Stimulated activated CD8-positive, alpha-beta memory T cell treated with anti-CD3 and anti-CD28 coated beads, Interleukin-15, amount 100 ng/mL, for 24 hours (primary cell): Measurements from ENCODE around the gene CACNA1S.

Source experiments
- DNase-seq: peaks from one replicate; pipeline ENCODE4 v3.0.0-alpha.2; 2020; ENCODE audit warnings: low read depth

Gene CACNA1S

GRCh38 chr1:201013031-201013485 lies 99.2 kb downstream of the CACNA1S start:
- DNase-seq = no peak

DNA sequence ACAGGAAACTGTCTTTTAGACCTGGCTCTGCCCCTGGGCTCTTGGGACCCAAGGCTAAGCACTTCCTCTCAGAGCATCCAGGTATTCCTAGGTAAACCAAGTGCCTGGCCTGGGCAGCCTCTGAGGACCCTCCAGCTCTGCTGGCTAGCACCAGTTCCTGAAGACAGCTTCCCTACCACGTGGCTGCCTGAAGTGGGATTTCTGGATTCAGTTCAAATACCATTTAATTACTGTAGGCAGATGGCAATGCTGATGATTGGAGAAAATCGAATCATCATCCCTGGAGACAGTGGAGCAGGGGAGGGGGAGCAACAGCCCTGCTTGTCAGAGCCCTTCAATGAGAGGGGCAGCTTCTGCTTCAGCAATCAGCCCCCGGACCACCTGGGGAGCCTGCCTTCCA lies 100.6 kb downstream of the CACNA1S start:
- DNase-seq = no peak

- DNase-seq = no peak
Observed at GRCh38 chr1:201009962-201010645, 102.1 kb downstream of the CACNA1S start.

- DNase-seq = no peak
Observed at GRCh38 chr1:201008666-201009360, 103.4 kb downstream of the CACNA1S start.

DNA sequence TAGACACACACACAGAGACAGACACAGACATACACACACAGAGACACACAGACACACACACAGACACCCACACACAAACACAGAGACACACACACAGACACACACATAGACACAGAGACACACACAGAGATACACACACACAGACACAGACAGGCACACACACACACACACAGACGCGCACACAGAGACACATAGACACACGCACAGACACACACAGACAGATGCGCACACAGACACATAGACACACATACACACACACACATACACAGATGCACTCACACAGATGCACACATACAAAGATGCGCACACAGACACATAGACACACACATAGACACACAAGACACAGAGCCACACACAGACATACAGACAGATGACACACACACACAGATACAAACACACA lies 104.7 kb downstream of the CACNA1S start:
- no peak for DNase-seq

DNA sequence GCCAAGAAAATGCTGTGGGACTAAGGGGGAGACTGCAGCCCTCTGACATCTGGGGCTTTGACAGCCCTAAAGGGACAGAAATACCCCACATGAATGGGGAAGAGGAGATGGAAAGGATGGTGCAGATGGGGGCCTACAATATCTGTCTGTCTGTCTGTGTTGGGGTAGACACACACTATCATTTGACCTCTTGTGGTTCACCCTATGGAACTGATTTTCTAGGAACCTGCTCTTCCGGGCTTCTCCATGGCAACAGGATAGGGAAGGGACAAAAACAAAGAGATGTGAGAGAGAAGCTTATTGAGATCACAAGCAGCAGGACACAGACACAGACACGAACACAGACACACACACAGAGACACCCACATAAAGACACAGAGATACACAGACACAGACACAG lies 105.8 kb downstream of the CACNA1S start:
- DNase-seq = no peak

- DNase-seq = no peak
Observed at GRCh38 chr1:201004732-201005131, 107.5 kb downstream of the CACNA1S start.

DNA sequence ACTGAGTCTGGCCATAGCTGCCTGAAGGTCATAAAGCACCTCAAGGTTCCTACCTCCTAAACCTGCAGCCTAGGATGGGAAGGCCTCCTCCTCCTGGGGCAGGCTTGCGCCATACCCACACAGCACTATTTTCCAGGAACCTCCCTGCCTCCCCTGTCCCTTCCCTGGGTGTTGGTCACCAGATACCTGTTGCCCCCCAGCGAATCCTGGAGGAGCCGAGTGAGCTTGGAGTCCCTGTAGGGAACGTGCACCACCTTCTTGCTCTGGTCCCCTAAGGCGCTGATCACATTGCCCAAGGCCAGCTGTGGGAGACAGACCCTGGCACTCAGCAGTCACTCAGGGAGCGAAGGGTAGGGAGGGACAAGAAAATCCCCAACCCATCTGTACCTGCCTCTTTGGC lies 108.1 kb downstream of the CACNA1S start:
- DNase-seq = no peak

DNA sequence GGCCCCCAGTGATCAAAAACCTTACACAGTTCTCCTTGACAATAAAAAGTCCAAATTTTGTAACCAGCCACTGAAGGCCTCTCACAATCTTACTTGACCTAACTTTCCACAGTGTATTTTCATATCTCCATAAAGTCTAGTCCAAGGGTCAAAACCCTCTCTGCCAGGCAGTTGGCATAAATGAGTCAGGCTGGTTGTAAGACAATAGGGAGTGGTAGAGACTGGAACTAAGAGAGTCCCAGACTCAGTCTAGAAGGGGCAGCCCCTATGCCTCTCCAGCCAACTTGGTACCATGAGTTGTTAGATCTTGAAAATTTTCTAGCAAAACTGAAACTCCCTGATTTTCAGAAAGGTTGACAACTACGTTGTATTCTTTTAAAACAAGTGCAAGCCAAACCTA lies 109.7 kb downstream of the CACNA1S start:
- DNase-seq = no peak

- no peak for DNase-seq
Observed at GRCh38 chr1:201001962-201002361, 110.3 kb downstream of the CACNA1S start.

DNA sequence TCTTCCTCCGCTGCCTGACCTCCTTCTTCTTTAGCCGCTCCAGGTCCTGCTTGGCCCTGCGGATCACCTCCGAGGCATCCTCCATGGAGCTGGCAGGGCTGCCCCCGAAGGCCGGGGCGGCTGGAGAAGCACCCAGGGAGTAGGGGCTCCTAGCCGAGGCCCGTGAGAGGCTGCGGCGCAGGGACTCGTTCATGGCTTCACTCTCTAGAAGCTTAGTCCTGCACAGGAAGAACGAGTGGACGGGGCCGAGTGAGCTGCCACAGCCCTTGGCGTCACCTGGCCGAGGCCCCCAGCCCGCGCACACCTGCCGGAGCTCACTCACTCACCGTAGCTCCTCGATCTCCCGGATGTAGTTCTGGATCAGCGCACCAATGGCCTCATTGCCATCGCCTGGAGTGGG lies 111.8 kb downstream of the CACNA1S start:
- no peak for DNase-seq

GRCh38 chr1:200999667-201000066 lies 112.6 kb downstream of the CACNA1S start:
- DNase-seq = no peak

DNA sequence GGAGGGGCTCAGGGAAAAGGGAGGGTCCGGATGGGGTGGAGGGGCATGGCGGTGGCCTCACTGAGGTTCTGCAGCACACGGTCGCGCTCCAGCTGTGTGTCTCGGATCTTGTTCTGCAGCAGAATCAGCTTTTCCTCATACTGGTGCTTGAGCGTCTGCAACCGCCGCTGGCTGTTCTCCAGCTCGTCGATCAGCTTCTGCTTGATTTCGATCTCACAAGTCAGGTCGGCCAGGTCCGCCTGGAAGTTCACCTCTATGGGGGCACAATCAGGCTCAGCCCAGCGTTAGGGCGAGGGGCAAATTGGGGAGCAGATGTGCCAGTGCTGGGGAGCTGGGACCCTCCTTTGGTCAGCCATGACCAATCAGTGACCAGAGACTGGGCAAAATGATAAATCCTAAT lies 113.9 kb downstream of the CACNA1S start:
- DNase-seq = no peak

DNA sequence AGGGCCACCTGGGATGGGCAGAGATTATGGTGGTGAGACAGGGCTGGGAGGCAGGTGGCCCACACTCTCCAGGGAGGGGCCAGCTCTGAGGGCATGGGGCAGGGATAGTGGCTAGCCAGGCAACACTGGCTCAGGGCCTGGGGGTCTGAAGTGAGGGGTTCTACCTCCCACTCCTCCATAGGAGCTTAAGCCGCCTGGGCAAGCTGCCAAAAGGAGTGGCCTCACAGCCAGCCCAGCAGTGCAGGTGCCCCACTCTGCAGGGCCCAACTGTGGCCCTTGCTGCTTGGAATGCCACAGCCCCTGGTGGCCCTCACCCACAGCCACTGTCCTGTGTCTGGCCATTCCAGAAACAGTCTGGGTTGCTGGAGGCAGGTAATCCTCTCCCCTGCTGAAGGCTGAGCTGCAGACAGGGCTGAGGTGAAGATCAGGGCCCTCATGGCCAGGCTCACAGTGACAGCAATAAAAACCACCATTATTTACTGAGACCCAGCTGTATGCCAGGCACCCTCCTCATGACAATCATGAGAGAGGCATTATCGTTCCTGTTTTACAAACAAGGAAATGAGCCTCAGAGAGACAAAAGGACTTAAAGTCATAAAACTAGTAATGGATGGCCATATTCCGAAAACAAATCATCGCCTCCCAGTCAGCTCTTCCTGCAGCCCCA lies 119.7 kb downstream of the CACNA1S start:
- DNase-seq = no peak

- no peak for DNase-seq
Observed at GRCh38 chr1:200991097-200991614, 121.1 kb downstream of the CACNA1S start.

DNA sequence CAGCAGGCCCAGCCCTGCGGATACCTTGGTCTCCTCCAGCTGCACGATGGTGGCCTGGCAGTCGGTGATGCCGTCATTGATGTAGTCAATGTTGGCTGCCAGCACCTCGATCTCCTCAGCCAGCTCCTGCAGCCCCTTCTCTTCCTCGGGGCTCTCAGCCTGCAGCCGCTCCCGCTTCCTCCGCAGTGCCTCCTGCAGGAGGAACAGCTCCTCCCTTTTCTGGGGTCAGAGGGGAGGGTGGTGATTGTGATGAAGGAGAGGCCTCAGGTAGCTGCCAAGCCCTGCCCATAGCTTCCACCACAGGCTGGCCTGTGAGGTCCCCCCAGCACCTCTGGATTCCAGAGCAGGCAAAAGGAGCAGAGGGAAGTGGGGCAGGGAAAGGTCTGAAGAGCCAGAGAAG lies 122.1 kb downstream of the CACNA1S start:
- no peak for DNase-seq
